Stimulated activated naive CD8-positive, alpha-beta T cell treated with anti-CD3 and anti-CD28 coated beads, Interleukin-15, Interleukin-2, amounts not matched to agents 100 ng/mL and 50 ng/mL, for 24 hours (primary cell): ENCODE data around the gene ESYT2.
"Not testable (repeated sequence)": the region's sequence is repeated elsewhere in the genome, so short reads cannot be mapped to it uniquely, and the experiment has no call there.

Experiments
- H3K27ac Mint-ChIP-seq: one replicate; pipeline ENCODE4 v1.8.0; 2021; ENCODE audit warnings: mild to moderate bottlenecking, mixed read lengths
- H3K27me3 Mint-ChIP-seq: one replicate; pipeline ENCODE4 v1.8.0; 2021; ENCODE audit warnings: mixed read lengths
- H3K36me3 Mint-ChIP-seq: one replicate; pipeline ENCODE4 v1.8.0; 2021; ENCODE audit warnings: low read depth, mixed read lengths
- H3K4me1 Mint-ChIP-seq: one replicate; pipeline ENCODE4 v1.8.0; 2021; ENCODE audit warnings: low read depth, mixed read lengths
- H3K4me3 Mint-ChIP-seq: one replicate; pipeline ENCODE4 v1.8.0; 2021; ENCODE audit warnings: mild to moderate bottlenecking, mixed read lengths
- H3K9me3 Mint-ChIP-seq: one replicate; pipeline ENCODE4 v1.8.0; 2021; ENCODE audit warnings: mixed read lengths

The ESYT2 gene, protein sequence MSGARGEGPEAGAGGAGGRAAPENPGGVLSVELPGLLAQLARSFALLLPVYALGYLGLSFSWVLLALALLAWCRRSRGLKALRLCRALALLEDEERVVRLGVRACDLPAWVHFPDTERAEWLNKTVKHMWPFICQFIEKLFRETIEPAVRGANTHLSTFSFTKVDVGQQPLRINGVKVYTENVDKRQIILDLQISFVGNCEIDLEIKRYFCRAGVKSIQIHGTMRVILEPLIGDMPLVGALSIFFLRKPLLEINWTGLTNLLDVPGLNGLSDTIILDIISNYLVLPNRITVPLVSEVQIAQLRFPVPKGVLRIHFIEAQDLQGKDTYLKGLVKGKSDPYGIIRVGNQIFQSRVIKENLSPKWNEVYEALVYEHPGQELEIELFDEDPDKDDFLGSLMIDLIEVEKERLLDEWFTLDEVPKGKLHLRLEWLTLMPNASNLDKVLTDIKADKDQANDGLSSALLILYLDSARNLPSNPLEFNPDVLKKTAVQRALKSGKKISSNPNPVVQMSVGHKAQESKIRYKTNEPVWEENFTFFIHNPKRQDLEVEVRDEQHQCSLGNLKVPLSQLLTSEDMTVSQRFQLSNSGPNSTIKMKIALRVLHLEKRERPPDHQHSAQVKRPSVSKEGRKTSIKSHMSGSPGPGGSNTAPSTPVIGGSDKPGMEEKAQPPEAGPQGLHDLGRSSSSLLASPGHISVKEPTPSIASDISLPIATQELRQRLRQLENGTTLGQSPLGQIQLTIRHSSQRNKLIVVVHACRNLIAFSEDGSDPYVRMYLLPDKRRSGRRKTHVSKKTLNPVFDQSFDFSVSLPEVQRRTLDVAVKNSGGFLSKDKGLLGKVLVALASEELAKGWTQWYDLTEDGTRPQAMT

DNA sequence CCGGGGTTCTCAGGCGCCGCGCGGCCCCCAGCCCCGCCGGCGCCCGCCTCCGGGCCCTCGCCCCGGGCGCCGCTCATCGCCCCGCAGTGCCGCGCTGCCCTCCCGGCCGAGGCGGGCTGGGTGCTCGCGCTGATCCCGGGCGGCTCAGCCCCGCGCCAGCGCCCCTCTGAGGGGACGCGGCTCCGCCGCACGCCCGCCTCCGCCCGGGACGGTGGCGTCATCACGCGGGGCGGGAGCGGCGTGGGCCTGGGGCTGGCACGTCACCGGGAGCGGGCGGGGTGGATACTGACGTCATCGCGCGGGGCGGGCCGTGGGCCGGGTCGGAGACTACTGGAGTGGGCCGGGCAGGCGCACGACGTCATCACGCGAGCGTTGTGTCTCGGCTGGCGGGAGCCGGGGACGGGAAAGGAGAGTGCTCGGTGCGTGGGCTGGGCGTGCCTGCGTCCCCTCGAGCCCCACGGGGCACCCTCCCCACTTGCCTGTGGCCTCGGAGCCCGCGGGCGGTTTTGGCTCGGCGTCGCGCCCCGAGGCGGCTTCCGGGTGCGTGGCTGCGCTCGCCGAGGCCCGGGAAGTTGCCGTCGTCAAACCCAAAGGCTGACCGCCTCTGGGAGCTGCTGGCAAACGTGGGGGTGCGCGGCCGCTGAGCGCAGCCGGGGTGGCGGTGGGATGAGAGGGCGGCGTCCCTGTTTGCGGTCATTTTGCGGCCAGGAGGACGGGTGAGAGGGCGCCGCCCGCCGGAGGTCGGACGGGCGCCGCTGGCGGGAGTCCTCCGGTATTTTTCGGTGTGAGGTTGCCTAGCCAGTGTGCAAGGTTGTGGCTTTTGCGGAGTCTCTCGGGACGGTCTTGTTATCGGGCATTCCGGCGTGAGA, at the start of gene ESYT2:
TSS of gene ESYT2 (minus strand) at position 168 of the 869 bp plus-strand sequence. CDS start at position 77, 91 bp downstream.
- Mint-ChIP-seq H3K4me3 (peak within 1 kb of the TSS; percentile 94), H3K9me3 (no peaks in the 10 kb centered on the region), H3K36me3 (peaks cover 16% of the 10 kb centered on the region), H3K27me3 (no peaks in the 10 kb centered on the region), H3K27ac (peak within 1 kb of the TSS; percentile 91), H3K4me1 (peaks cover 44% of the 10 kb centered on the region)

DNA sequence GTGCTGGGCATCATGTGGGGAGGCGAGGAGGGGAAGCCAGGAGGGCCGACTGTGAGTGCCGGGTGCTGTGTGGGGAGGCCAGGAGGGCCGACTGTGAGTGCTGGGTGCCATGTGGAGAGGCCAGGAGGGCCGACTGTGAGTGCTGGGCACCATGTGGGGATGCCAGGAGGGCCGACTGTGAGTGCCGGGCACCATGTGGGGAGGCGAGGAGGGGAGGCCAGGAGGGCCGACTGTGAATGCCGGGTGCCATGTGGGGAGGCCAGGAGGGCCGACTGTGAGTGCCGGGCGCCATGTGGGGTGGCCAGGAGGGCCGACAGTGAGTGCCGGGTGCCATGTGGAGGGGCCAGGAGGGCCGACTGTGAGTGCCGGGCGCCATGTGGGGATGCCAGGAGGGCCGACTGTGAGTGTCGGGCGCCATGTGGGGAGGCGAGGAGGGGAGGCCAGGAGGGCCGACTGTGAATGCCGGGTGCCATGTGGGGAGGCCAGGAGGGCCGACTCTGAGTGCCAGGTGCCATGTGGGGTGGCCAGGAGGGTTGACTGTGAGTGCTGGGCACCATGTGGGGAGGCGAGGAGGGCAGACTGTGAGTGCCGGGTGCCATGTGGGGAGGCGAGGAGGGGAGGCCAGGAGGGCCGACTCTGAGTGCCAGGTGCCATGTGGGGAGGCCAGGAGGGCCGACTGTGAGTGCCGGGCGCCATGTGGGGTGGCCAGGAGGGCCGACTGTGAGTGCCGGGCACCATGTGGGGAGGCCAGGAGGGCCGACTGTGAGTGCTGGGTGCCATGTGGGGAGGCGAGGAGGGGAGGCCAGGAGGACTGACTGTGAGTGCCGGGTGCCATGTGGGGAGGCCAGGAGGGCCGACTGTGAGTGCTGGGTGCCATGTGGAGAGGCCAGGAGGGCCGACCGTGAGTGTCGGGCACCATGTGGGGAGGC, 49.1 kb upstream of the ESYT2 start:
- H3K27ac Mint-ChIP-seq, H3K4me1 Mint-ChIP-seq, H3K9me3 Mint-ChIP-seq, H3K4me3 Mint-ChIP-seq, H3K27me3 Mint-ChIP-seq: not testable (repeated sequence)
- H3K36me3 Mint-ChIP-seq: peaks cover 39% of the 10 kb centered on the region

DNA sequence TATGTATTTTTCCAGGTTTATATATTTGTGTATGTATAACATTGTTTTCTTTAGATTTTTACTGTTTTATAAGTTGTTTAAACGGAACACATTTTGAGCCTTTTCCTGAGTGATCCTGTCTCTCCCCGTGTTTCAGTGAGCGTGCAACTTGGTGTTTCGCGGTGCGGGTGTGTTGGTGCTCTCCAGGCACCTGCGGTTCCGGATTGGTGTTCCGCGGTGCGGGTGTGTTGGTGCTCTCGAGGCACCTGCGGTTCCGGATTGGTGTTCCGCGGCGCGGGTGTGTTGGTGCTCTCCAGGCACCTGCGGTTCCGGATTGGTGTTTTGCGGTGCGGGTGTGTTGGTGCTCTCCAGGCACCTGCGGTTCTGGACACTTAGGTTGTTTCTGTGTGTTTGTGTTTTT, 47.7 kb upstream of the ESYT2 start:
- H3K9me3 Mint-ChIP-seq: no peaks in the 10 kb centered on the region
- H3K4me3 Mint-ChIP-seq: no peak overlapping the region
- H3K4me1 Mint-ChIP-seq: no peaks in the 10 kb centered on the region
- H3K27me3 Mint-ChIP-seq: no peaks in the 10 kb centered on the region
- peaks cover 33% of the 10 kb centered on the region for H3K36me3 Mint-ChIP-seq
- H3K27ac Mint-ChIP-seq: no peak overlapping the region

GRCh38 chr7:158869876-158870275, 40.6 kb upstream of the ESYT2 start:
- Mint-ChIP-seq H3K27me3 (no peaks in the 10 kb centered on the region), H3K36me3 (peaks cover 14% of the 10 kb centered on the region), H3K4me1 (peaks cover 15% of the 10 kb centered on the region)

DNA sequence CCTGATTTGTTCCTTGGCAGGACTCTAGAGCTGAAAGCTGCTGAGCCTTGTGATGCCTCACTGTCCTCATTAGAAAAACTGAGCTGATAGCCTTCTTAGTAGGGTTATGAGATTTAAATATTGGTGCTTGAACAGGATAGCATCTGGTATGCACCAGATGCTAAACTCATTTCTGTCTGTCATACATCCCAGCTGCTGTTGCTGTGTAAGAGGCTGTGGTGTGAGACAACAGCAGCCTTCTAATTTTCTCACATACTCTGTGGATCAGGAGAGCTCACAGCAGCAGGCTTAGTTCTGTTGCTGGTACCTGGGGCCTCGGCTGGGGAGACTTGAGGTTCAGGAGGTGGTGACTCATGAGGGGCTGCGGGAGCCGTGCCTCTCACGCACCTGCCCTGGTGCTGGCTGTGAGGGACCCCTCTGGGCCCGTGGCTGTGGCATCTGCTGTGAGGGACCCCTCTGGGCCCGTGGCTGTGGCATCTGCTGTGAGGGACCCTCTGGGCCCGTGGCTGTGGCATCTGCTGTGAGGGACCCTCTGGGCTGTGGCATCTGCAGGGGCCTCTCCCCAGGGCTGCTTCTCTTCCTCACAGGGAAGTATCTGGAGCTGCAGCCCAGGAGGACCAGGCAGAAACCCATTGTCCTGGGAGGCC, 39.6 kb upstream of the ESYT2 start:
- Mint-ChIP-seq H3K9me3 (no peaks in the 10 kb centered on the region), H3K4me3 (no peak overlapping the region), H3K27me3 (no peaks in the 10 kb centered on the region), H3K36me3 (peaks cover 14% of the 10 kb centered on the region), H3K27ac (no peak overlapping the region), H3K4me1 (peaks cover 25% of the 10 kb centered on the region)

More at GRCh38 chr7:158869876-158870275, 40.6 kb upstream of the ESYT2 start:
- Mint-ChIP-seq H3K27ac (no peak overlapping the region), H3K4me3 (no peak overlapping the region), H3K9me3 (no peaks in the 10 kb centered on the region)

GRCh38 chr7:158867214-158867984, 38.1 kb upstream of the ESYT2 start:
- no peaks in the 10 kb centered on the region for H3K9me3 Mint-ChIP-seq
- peak overlapping the region; percentile 43 for H3K27ac Mint-ChIP-seq
- H3K36me3 Mint-ChIP-seq: peaks cover 14% of the 10 kb centered on the region
- no peaks in the 10 kb centered on the region for H3K27me3 Mint-ChIP-seq
- H3K4me1 Mint-ChIP-seq: peaks cover 35% of the 10 kb centered on the region
- no peak overlapping the region for H3K4me3 Mint-ChIP-seq

- H3K27ac Mint-ChIP-seq: no peak overlapping the region
- H3K27me3 Mint-ChIP-seq: no peaks in the 10 kb centered on the region
- no peaks in the 10 kb centered on the region for H3K9me3 Mint-ChIP-seq
- H3K4me1 Mint-ChIP-seq: peaks cover 38% of the 10 kb centered on the region
- no peak overlapping the region for H3K4me3 Mint-ChIP-seq
- peaks cover 4% of the 10 kb centered on the region for H3K36me3 Mint-ChIP-seq
These were observed 36.7 kb upstream of the ESYT2 start for GRCh38 chr7:158865977-158866376.

GRCh38 chr7:158865462-158865922, 36.2 kb upstream of the ESYT2 start:
- no peak overlapping the region for H3K27ac Mint-ChIP-seq
- H3K4me1 Mint-ChIP-seq: peaks cover 38% of the 10 kb centered on the region
- H3K27me3 Mint-ChIP-seq: no peaks in the 10 kb centered on the region
- no peaks in the 10 kb centered on the region for H3K9me3 Mint-ChIP-seq
- no peaks in the 10 kb centered on the region for H3K36me3 Mint-ChIP-seq
- H3K4me3 Mint-ChIP-seq: no peak overlapping the region

DNA sequence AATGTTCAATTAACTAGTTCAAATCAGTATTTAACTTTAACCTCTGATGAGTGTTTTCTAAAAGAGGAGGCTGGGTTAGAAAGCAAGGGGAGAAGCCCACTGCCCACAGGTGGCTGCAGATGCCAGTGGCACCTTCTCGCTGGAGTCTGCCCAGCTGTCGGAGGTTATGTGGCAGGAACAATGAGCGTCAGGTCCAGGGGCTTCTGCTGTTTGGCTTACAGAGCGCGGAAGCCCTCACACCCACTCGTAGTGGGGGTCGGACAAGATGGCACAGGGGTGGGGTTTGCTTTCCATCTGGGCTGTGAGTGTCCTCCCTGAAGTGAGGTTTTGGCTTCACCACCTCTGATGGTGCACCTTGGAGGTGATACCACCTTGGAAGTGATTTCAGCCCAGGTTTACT, 35.5 kb upstream of the ESYT2 start:
- Mint-ChIP-seq H3K27me3 (no peaks in the 10 kb centered on the region), H3K4me3 (peak overlapping the region; percentile 82), H3K9me3 (no peaks in the 10 kb centered on the region), H3K4me1 (peaks cover 38% of the 10 kb centered on the region), H3K27ac (peak overlapping the region; percentile 93), H3K36me3 (no peaks in the 10 kb centered on the region)

DNA sequence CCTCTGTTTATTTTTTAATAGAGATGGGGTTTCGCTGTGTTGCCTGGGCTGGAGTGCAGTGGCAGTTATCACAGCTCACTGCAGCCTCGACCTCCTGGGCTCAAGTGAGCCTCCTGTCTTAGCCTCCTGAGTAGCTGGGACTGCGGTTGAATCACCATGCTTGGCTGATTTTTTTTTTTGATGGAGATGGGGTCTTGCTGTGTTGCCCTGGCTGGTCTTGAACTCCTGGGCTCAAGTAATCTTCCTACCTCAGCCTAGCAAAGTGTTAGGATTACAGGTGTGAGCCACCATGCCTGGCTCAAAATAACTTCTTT, 35.2 kb upstream of the ESYT2 start:
- Mint-ChIP-seq H3K36me3 (no peaks in the 10 kb centered on the region), H3K9me3 (no peaks in the 10 kb centered on the region), H3K4me1 (peaks cover 38% of the 10 kb centered on the region), H3K27me3 (no peaks in the 10 kb centered on the region), H3K27ac (peak overlapping the region; percentile 93), H3K4me3 (peak overlapping the region; percentile 82)

GRCh38 chr7:158863611-158864506, 34.5 kb upstream of the ESYT2 start:
- Mint-ChIP-seq H3K27ac (peak overlapping the region; percentile 93), H3K4me1 (peaks cover 44% of the 10 kb centered on the region), H3K9me3 (no peaks in the 10 kb centered on the region), H3K36me3 (no peaks in the 10 kb centered on the region), H3K4me3 (peak overlapping the region; percentile 82), H3K27me3 (no peaks in the 10 kb centered on the region)

- Mint-ChIP-seq H3K4me1 (peaks cover 44% of the 10 kb centered on the region), H3K27ac (peak overlapping the region; percentile 88), H3K4me3 (peak overlapping the region; percentile 82)
- not testable (repeated sequence) for H3K9me3 Mint-ChIP-seq, H3K36me3 Mint-ChIP-seq, H3K27me3 Mint-ChIP-seq
These were observed 33.8 kb upstream of the ESYT2 start for GRCh38 chr7:158862985-158863610.
